GM18499 (cell line): ENCODE measurements around the gene IQCK.

ENCODE experiments used
- ATAC-seq: cut with Tn5 transposase; IDR thresholded peaks from one replicate; pipeline ENCODE4 v1.9.1; 2021; ENCODE audit warnings: moderate number of reproducible peaks; ENCODE audit not compliant: insufficient read depth, unreplicated experiment

Gene IQCK

GRCh38 chr16:19829844-19830692 is 112.0 kb downstream of the IQCK start:
- ATAC-seq: no peak

DNA sequence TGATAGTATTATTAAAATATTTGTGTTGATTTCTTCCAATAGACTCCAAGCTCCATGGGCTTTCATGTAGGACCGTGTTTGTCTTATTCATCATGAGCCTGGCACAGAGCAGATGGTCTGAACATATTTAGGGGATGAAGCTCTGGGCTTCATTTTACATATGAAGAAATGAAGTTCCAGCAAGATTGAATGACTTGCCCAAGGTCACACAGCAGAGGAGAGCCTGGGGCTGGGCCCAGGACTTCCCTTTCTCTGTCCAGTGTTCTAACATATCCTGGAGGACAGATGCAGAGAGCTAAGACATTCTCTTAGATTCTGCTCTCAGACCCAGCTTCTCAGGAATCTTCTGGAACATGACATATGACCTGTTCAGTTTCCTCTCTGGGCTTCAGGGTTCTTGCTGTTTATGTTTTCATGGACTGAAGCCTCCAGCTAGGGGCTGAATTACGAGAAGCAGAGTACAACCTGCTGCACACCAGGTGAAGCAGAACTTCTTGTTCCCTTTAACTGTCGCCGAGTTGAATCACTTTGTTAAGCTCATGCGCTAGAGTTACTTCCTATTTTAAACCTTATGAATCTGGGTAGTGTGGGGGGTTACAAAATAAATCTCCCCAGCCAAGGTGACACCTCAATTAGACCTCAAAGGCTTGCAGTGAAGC is 113.0 kb downstream of the IQCK start:
- no peak for ATAC-seq

- no peak for ATAC-seq
Observed at GRCh38 chr16:19831678-19832077, 113.6 kb downstream of the IQCK start.

- no peak for ATAC-seq
Observed at GRCh38 chr16:19833176-19833575, 115.1 kb downstream of the IQCK start.

DNA sequence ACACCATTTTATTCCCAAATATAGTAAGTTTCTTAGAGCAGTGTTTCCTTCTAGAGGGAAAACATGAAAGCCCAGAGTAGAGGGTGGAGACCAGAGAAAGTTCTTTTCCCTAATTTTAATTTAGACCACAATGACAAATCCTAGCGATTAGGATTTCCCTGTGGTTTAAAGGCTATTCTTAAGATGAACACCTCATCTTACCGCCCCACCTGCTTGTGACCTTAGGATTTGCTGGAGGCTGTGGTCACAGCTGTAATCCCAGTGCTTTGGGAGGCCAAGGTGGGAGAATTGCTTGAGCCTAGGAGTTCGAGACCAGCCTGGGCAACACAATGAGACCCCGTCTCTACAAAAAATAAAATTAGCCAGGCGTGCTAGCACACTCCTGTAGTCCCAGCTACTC is 115.5 kb downstream of the IQCK start:
- ATAC-seq: no peak

GRCh38 chr16:19835196-19835595 is 117.1 kb downstream of the IQCK start:
- ATAC-seq: no peak

DNA sequence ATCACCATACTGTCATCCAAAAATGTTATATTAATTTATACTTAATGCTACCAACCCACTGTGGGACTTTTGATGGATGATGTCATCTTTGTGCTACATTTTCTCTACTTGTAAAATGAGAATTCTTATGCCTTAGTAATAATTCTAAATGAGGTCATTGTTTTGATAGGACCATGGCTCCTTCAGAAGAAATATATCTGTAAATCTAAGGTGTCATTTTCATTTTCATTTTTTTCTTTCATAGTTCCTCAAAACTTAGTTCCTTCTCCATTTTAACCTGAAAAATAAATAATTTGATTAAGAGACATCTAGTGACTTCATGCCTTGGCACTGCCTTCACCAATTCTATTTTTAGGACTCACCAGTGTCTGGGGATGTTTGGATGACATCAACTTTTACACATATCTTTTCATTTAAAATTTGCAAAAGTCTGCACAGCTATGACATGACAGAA is 117.9 kb downstream of the IQCK start:
- no peak for ATAC-seq

GRCh38 chr16:19837331-19837980 is 119.4 kb downstream of the IQCK start:
- ATAC-seq: no peak

DNA sequence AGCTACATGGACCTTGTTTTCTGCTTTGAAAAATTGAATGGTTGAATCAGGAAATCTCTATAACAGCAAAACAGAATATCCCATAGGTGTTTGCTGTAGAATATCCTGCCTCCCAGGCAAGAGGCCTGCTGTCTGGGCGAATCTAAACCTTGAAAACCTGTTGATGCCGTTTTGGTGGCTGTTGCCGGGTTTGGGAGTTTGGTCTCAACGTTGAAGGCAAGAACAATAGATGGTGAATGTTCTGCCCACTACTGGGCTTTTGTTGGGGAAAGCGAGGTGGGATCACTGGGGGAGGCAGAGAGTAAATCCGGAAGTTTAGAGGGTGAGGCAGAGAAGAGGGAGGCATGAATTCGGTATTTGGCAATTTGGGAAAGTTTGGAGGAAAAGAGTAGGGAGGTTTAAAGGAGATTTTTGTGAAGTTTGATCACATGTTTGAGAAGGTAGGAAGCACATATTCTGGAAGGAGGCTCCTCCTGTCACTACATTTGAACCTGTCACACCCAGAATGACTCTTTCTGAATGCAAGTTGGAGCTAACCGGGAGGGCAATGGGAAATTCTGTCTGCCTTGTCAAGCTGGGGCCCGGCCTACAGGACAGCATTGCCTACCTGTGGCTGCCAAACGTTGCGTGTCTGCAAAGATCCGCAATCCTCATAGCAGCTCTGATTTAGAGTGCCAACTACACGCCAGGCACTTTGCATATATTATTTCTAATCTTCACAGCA is 120.1 kb downstream of the IQCK start:
- ATAC-seq: no peak

DNA sequence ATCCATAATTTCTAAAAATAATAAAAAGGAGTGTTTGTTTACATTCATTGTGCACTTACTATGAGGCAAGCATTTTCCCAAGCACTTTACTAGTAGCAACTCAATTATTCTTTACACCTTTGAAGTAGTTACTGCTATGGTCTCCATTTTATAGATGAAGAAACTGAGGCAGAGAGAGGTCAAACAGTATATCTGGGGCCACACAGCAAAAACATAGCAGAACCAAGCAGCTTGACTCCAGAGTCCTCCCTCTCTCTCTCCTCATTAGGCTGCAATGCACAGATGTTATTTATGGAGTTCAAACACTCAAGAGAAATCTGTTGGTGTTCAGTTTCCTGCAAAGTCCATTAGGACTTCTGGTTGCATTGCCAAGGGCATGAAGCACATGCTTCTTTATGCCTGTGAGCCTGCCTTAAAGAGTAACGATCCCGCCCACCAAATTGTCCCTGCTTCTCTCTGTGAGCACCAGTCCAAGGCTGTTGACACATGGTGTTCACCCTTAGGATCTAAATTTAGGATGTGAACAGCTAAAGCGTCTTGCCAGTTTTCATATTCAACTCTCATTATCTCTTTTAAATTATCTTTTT is 122.5 kb downstream of the IQCK start:
- no peak for ATAC-seq

DNA sequence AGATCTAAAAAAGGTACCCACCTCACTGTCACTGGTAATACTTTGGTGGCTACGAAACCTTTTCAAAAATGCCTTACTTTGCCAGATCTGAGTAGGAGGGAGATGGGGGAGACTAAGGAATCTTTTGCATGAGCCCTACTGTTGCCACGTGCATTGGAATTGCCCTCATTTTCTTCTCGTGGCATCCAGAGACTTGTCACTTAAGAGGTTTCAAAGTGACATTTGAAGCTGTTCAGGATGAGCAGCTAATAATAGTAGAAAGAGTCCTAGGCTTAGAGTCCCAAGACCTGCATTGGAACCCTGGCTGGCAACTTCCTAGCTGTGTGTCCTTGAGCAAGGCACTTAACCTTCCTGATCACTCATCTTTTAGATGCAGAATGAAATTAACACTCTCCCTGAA is 123.1 kb downstream of the IQCK start:
- ATAC-seq: no peak

DNA sequence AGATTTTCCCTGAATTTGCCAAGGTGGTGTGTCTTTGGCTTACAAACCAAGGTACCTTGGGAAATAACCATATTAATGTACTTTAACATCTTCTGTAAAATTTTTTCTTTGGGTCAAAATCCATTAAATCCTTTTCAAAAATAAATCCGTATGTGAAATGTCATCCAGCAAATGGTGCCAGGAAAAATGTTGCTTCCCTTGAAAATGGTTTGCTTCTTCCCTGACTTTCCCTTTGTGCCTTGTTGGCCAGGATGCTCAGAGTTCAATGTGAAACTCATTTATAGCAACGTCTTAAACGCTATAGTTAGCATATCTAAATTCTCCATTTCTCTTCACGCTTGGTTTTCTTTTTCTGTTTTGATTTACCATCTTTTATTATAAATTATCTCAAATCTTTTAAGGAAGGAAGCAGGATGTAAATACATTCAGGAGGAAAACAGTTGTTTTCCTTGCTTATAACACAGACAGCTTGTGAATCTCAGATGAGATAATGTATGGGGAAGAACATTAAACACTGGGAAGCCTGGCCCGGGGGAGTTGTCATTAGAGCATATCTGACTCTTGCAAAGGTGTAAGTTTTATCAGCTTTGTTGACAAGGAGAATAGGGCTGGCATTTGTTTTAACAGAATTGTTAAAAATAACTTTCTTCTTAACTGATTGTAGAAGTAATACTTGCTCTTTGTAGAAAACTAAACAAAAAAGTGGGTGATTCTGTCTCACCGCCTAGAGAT is 124.5 kb downstream of the IQCK start:
- no peak for ATAC-seq

DNA sequence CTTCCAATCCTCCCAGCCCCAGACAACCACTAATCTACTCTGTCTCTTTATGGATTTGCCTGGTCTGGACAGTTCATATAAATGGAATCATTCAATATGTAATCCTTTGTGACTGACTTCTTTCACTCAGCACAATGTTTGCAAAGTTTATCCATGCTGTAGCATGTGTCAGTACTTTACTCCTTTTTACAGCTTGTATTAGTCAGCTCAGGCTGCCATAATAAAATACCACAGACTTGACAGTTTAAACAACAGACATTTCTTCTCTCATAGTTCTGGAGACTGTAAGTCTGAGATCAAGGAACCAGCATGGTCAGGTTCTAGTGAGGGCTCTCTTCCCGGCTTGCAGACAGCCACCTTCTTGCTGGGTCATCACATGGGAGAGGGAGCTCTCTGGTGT is 125.3 kb downstream of the IQCK start:
- ATAC-seq: no peak

DNA sequence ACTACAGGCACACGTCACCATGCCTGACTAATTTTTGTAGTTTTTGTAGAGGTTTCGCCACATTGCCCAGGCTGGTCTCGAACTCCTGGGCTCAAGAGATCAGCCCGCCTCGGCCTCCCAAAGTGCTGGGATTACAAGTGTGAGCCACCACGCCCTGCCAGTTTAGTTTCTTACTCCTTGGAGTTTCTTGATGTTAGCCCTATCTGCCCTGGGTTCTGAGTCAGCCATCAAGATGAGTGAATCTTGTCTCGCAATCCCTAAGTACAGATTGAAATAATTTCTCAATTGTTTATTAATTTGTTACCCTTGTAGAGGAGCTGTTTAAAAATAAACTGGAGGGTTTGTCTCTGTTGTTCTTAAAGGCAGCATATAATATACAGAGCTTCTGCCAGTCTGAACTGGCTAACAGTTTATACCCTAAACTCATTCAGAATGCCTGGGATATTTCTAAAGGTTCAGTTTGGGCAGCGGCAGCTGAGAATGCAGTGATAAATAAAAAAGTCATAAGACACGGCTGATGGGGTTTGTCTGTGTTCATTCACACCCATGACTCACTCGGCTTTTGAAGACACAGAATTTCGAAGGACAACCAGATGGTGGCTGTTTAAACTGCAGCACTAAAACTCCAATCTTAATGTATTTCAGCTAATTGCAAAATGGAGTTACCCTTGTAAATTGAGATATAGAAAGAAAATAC is 127.0 kb downstream of the IQCK start:
- ATAC-seq: no peak

GRCh38 chr16:19846436-19846835 is 128.4 kb downstream of the IQCK start:
- ATAC-seq: no peak

DNA sequence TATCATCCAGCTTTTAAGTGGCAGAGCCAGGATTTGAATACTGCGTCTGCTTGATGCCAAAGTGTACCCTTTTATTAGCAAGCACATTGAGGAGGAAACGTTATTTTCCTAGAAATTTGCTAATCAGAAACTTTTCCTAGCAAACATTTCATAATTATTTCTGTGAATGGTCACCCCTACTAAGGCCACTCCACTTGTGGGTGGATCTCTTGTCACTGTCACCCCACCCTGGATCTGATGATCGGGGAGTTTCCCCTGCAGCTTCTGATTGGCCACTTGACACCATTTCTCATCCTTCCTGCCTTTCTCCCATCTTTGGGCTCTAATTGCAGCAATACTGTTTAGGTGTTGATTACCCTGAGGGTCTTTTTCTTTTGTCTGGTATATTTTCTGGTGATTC is 130.7 kb downstream of the IQCK start:
- no peak for ATAC-seq

DNA sequence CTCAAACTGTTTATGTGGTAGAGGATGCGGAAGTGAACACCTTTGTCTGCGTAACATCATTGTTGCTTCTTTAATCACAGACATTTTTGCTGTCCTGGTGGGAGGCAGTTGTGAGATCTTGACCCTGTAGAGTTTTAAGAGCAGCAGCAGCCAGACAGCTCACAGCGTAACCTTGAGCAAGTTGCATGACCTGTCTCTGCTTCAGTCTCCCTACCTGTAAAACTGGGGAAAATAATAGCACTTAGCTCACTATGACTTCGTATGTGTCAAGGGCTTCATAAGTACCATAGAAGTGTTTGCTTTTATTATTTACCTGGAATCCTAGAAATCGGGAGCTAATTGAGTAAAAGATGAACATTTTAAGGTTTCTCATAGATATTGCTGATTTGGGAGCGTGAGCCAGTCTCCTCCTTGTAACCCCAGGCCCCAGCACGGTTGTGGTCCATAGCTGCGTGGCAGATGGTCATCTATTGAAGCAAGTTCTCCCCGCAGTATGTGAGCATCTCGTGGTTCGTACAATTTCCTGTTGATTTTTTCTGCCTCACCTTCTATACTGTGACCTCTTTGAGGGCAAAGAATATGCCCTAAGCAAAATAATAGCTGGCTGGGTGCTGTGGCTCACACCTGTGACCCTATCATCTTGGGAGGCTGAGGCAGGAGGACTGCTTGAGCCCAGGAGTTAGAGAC is 132.2 kb downstream of the IQCK start:
- ATAC-seq: no peak

DNA sequence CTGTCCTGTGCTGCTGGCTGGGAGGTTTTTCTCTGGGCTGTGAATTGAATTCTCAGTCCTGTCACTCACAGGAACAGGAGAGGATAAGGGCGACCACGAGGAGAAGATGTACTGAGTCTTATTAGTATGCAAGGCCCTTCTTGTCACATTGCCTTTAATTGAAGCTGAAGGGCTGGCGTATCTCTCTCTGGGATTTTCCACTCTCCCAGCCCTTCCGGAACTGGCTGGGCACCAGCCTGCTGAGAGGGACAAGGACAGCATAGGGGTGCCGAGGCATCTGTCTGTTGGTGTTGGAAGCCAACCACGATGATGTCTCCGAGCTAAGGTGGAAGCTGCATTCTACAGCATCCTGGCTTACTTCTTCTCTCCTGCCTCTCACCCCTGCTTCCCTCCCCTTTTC is 133.4 kb downstream of the IQCK start:
- no peak for ATAC-seq
